ENCODE results near the gene HLA-DMB. TPM values are rescaled to one million over a fixed set of nuclear protein-coding genes. Genes with fewer than 3 reads are reported as not detected.
"Not testable (repeated sequence)": the region's sequence is repeated elsewhere in the genome, so short reads cannot be mapped to it uniquely, and the experiment has no call there.

The HLA-DMB gene
- total RNA-seq, 1 donor from 2014 or later = 10.3 TPM

GRCh38 chr6:32943864-32944649 lies 3.2 kb upstream of the HLA-DMB start:
- no peaks in the 10 kb centered on the region for H3K27me3 ChIP-seq
- DNase-seq (ENCODE audit: extremely low spot score in 2 of 2) = no peak
- H3K4me3 ChIP-seq = no peak overlapping the region
- intact Hi-C loops (cut with DNase I) = no loop called here
- TF ChIP-seq POLR2A (IDR thresholded peaks at IDR 0.05) (no peak), POLR2AphosphoS5 (IDR thresholded peaks at IDR 0.05; ENCODE audit: insufficient read depth in 1 of 2, low read depth in 1 of 2) (no peak)
- TF ChIP-seq, protein P1, sequence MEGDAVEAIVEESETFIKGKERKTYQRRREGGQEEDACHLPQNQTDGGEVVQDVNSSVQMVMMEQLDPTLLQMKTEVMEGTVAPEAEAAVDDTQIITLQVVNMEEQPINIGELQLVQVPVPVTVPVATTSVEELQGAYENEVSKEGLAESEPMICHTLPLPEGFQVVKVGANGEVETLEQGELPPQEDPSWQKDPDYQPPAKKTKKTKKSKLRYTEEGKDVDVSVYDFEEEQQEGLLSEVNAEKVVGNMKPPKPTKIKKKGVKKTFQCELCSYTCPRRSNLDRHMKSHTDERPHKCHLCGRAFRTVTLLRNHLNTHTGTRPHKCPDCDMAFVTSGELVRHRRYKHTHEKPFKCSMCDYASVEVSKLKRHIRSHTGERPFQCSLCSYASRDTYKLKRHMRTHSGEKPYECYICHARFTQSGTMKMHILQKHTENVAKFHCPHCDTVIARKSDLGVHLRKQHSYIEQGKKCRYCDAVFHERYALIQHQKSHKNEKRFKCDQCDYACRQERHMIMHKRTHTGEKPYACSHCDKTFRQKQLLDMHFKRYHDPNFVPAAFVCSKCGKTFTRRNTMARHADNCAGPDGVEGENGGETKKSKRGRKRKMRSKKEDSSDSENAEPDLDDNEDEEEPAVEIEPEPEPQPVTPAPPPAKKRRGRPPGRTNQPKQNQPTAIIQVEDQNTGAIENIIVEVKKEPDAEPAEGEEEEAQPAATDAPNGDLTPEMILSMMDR (IDR thresholded peaks at IDR 0.05) = no peak
- H3K36me3 ChIP-seq = no peaks in the 10 kb centered on the region
- H3K9me3 ChIP-seq = no peaks in the 10 kb centered on the region
- no peaks in the 10 kb centered on the region for H3K4me1 ChIP-seq
- H3K27ac ChIP-seq = no peak overlapping the region

DNA sequence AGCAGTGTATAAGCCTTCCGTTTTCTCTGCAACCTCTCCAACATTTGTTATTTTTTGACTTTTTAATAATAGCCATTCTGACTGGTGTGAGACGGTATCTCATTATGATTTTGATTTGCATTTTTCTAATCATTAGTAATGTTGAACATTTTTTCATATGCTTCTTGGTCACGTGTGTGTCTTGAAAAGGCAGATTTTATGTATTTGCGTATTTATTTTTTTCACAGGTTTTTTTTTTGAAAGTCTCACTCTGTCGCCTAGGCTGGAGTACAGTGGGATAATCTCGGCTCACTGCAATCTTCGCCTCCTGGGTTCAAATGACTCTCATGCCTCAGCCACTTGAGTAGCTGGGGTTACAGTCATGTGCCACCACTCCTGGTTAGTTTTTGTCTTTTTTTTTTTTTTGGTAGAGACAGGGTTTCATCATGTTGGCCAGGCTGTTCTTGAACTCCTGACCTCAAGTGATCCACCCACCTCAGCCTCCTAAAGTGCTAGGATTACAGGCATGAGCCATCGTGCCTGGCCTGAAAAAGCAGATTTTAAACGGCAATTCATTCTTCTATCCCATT lies 1.8 kb upstream of the HLA-DMB start:
- intact Hi-C loops (cut with DNase I); H3K36me3 ChIP-seq: not testable (repeated sequence)

GRCh38 chr6:32941214-32941768 lies 463 bp upstream of the HLA-DMB start:
- Histone ChIP-seq H3K4me1 (no peaks in the 10 kb centered on the region), H3K9me3 (no peaks in the 10 kb centered on the region), H3K36me3 (no peaks in the 10 kb centered on the region), H3K4me3 (peak overlapping the region in 1 of 2 donors; percentile 35), H3K27me3 (no peaks in the 10 kb centered on the region), H3K27ac (peak overlapping the region; percentile 75)
- DNase-seq (ENCODE audit: extremely low spot score in 2 of 2) = no peak
- intact Hi-C loops (cut with DNase I) = no loop called here
- peak in 1 of 2 donors; percentile 2 for TF ChIP-seq POLR2AphosphoS5 (IDR thresholded peaks at IDR 0.05; ENCODE audit: insufficient read depth in 1 of 2, low read depth in 1 of 2)
- TF ChIP-seq, protein P1 (IDR thresholded peaks at IDR 0.05) = no peak

More for the DNA sequence above, 1.8 kb upstream of the HLA-DMB start:
- H3K4me1 ChIP-seq; H3K4me3 ChIP-seq; H3K27ac ChIP-seq; H3K27me3 ChIP-seq; H3K9me3 ChIP-seq; DNase-seq (ENCODE audit: extremely low spot score in 2 of 2): not testable (repeated sequence)

DNA sequence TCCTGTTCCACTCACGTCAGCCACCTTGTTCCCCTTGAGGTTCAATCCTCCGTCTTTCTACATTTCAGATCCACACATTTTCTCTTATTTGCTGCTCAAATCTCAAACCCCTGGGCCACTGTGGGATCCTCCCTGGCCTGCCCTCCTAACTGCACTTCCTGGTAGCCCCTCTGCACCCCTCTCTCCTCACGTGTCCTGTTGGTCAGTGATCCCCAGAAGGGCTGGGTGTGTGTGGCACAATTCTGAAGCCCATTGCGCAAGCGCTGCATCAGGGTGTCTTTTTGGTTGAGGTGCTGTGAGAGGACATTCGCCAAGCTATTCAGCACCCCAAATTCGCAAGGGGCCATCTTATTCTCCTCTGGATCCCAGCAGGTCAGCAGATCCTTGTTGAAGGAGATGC lies 2.3 kb downstream of the HLA-DMB start:
- H3K36me3 ChIP-seq = no peaks in the 10 kb centered on the region
- H3K27ac ChIP-seq = no peak overlapping the region
- no peaks in the 10 kb centered on the region for H3K4me1 ChIP-seq
- TF ChIP-seq POLR2AphosphoS5 (IDR thresholded peaks at IDR 0.05; ENCODE audit: insufficient read depth in 1 of 2, low read depth in 1 of 2) = no peak
- TF ChIP-seq, protein P1 (IDR thresholded peaks at IDR 0.05) = no peak
- TF ChIP-seq POLR2A (IDR thresholded peaks at IDR 0.05) = no peak
- no peaks in the 10 kb centered on the region for H3K27me3 ChIP-seq
- H3K9me3 ChIP-seq = no peaks in the 10 kb centered on the region
- intact Hi-C loops (cut with DNase I) = no loop called here
- no peak for DNase-seq (ENCODE audit: extremely low spot score in 2 of 2)
- H3K4me3 ChIP-seq = no peak overlapping the region

DNA sequence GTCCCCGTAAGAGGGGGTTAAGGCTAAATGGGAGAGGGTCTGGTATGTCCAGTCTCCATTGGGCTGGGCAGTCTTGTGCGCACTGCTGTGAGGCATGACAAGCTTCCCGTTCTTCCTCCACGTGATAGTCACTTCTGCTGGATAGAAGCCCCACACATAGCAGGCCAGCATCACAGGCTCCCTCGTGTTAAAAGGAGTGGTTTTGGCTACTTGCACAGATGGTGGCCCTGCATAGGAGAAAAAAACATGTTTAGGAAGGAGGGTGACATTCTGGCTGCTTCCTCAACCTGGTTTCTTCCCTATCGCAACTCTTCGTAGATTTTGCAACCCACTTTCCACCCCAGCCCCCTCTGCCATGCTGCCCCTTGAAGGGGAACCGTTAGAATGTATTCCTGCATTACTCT lies 3.6 kb downstream of the HLA-DMB start:
- H3K4me1 ChIP-seq = no peaks in the 10 kb centered on the region
- no peak overlapping the region for H3K27ac ChIP-seq
- no peak for TF ChIP-seq POLR2AphosphoS5 (IDR thresholded peaks at IDR 0.05; ENCODE audit: insufficient read depth in 1 of 2, low read depth in 1 of 2)
- no peak for TF ChIP-seq POLR2A (IDR thresholded peaks at IDR 0.05)
- TF ChIP-seq, protein P1 (IDR thresholded peaks at IDR 0.05) = no peak

More for the DNA sequence above, 3.6 kb downstream of the HLA-DMB start:
- Histone ChIP-seq H3K4me3 (no peak overlapping the region), H3K27me3 (no peaks in the 10 kb centered on the region), H3K9me3 (no peaks in the 10 kb centered on the region), H3K36me3 (no peaks in the 10 kb centered on the region)
- DNase-seq (ENCODE audit: extremely low spot score in 2 of 2) = no peak
- intact Hi-C loops (cut with DNase I) = no loop called here
